ENCODE measurements around the gene HMGB3. TPM values are rescaled to one million over a fixed set of nuclear protein-coding genes. Genes with fewer than 3 reads are reported as not detected.

HMGB3 gene
- polyA plus RNA-seq, 3 donors = 3.0 to 6.4 (median 4.9) TPM

DNA sequence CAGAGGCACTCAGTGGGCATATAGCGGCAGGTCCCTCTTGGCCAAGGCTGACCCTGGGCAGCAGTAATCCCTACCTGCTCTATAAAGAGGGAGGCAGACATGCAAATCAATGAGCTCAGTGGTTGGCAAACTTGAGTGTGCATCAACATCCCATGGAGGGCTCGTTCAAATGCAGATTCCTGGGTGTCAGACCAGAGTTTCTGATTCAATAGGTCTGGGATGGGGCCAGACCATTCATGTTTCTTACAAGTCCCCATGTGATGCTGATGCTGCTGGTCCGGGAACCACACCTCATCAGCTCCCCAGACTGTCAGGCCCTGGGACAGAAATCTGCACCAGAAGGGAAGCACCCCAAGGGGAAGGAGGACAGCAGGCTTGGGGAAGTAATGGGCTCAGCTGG, 38.9 kb upstream of the HMGB3 start:
- intact Hi-C loops (cut with micrococcal nuclease) = no loop called here
- Histone ChIP-seq H2AFZ (ENCODE audit: insufficient read depth, low read depth, low read length, poor library complexity, severe bottlenecking) (no peak overlapping the region), H4K20me1 (ENCODE audit: insufficient read depth, low read length) (no peaks in the 10 kb centered on the region), H3K27me3 (ENCODE audit: control insufficient read depth in 2 of 2, insufficient read depth in 2 of 2, low read length in 2 of 2) (no peaks in the 10 kb centered on the region), H3K4me3 (replicated peaks in 1 of 3; ENCODE audit: low read depth in 2 of 3, low read length in 3 of 3) (no peak overlapping the region), H3K9ac (ENCODE audit: insufficient read depth, low read length, poor library complexity, severe bottlenecking) (no peak overlapping the region), H3K79me2 (ENCODE audit: insufficient read depth, low read length) (no peaks in the 10 kb centered on the region), H3K4me1 (ENCODE audit: control insufficient read depth in 1 of 2, insufficient read depth in 2 of 2, low read length in 2 of 2) (no peaks in the 10 kb centered on the region), H3K36me3 (replicated peaks in 1 of 2; ENCODE audit: control insufficient read depth in 1 of 2, insufficient read depth in 2 of 2, low read length in 2 of 2) (no peaks in the 10 kb centered on the region), H3K27ac (ENCODE audit: low read depth in 1 of 2, low read length in 2 of 2) (no peak overlapping the region), H3K4me2 (replicated peaks; ENCODE audit: extremely low read depth, low read length, poor library complexity, severe bottlenecking) (no peak overlapping the region), H3K9me3 (replicated peaks in 1 of 2; ENCODE audit: control insufficient read depth in 1 of 2, insufficient read depth in 1 of 2, low read length in 2 of 2) (no peaks in the 10 kb centered on the region)
- H3K4me3 Mint-ChIP-seq = no peak overlapping the region
- TF ChIP-seq, protein P1, sequence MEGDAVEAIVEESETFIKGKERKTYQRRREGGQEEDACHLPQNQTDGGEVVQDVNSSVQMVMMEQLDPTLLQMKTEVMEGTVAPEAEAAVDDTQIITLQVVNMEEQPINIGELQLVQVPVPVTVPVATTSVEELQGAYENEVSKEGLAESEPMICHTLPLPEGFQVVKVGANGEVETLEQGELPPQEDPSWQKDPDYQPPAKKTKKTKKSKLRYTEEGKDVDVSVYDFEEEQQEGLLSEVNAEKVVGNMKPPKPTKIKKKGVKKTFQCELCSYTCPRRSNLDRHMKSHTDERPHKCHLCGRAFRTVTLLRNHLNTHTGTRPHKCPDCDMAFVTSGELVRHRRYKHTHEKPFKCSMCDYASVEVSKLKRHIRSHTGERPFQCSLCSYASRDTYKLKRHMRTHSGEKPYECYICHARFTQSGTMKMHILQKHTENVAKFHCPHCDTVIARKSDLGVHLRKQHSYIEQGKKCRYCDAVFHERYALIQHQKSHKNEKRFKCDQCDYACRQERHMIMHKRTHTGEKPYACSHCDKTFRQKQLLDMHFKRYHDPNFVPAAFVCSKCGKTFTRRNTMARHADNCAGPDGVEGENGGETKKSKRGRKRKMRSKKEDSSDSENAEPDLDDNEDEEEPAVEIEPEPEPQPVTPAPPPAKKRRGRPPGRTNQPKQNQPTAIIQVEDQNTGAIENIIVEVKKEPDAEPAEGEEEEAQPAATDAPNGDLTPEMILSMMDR (IDR thresholded peaks at IDR 0.05) = no peak
- H3K27me3 Mint-ChIP-seq (ENCODE audit: low read depth in 3 of 3) = peaks cover 3 to 8% (median 5%) of the 10 kb centered on the region in 3 donors
- WGBS (ENCODE audit: insufficient coverage) = no CpG with 5 or more reads among the region's 3 CpGs
- no peaks in the 10 kb centered on the region for H3K4me1 Mint-ChIP-seq
- no peak overlapping the region for H3K27ac Mint-ChIP-seq
- no peaks in the 10 kb centered on the region for H3K36me3 Mint-ChIP-seq
- H3K9me3 Mint-ChIP-seq = no peaks in the 10 kb centered on the region
- DNase-seq = no peak

DNA sequence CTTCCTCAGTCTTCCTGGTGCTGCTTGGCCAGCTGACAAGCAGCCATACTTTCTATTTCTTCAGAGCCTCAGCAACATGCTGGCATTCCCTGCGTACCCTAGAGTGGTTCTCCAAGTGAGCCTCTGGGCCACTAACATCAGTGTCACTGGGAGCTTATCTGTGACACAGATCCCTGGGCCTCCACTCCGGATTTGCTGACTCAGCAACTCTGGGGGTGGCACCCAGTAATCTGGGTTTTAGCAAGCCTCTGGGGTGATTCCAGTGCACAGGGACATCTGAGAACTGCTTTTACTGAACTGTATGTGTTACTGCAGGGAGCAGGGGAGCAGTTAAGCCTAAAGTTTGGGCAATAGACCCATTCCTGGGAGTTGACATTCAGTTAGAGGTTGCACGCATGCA, 28.2 kb upstream of the HMGB3 start:
- intact Hi-C loops (cut with micrococcal nuclease) = no loop called here
- H3K36me3 ChIP-seq (replicated peaks in 1 of 2; ENCODE audit: control insufficient read depth in 1 of 2, insufficient read depth in 2 of 2, low read length in 2 of 2) = no peaks in the 10 kb centered on the region
- no peaks in the 10 kb centered on the region for H3K27me3 ChIP-seq (ENCODE audit: control insufficient read depth in 2 of 2, insufficient read depth in 2 of 2, low read length in 2 of 2)
- H2AFZ ChIP-seq (ENCODE audit: insufficient read depth, low read depth, low read length, poor library complexity, severe bottlenecking) = no peak overlapping the region
- no peaks in the 10 kb centered on the region for H3K9me3 ChIP-seq (replicated peaks in 1 of 2; ENCODE audit: control insufficient read depth in 1 of 2, insufficient read depth in 1 of 2, low read length in 2 of 2)
- Mint-ChIP-seq H3K9me3 (peaks cover 0 to 6% (median 0%) of the 10 kb centered on the region in 7 donors), H3K4me3 (no peak overlapping the region), H3K4me1 (peaks cover 3% of the 10 kb centered on the region), H3K27me3 (ENCODE audit: low read depth in 3 of 3) (peaks cover 0 to 5% (median 1%) of the 10 kb centered on the region in 3 donors), H3K36me3 (no peaks in the 10 kb centered on the region), H3K27ac (no peak overlapping the region)
- no peak overlapping the region for H3K4me2 ChIP-seq (replicated peaks; ENCODE audit: extremely low read depth, low read length, poor library complexity, severe bottlenecking)
- no peak overlapping the region for H3K27ac ChIP-seq (ENCODE audit: low read depth in 1 of 2, low read length in 2 of 2)
- 89% methylated on average over 1 of the region's 3 CpGs for WGBS (ENCODE audit: insufficient coverage)
- no peak overlapping the region for H3K4me3 ChIP-seq (replicated peaks in 1 of 3; ENCODE audit: low read depth in 2 of 3, low read length in 3 of 3)
- no peaks in the 10 kb centered on the region for H4K20me1 ChIP-seq (ENCODE audit: insufficient read depth, low read length)
- no peaks in the 10 kb centered on the region for H3K79me2 ChIP-seq (ENCODE audit: insufficient read depth, low read length)
- DNase-seq = no peak
- no peaks in the 10 kb centered on the region for H3K4me1 ChIP-seq (ENCODE audit: control insufficient read depth in 1 of 2, insufficient read depth in 2 of 2, low read length in 2 of 2)
- TF ChIP-seq, protein P1 (IDR thresholded peaks at IDR 0.05) = no peak
- no peak overlapping the region for H3K9ac ChIP-seq (ENCODE audit: insufficient read depth, low read length, poor library complexity, severe bottlenecking)

Measured in CD14-positive monocyte (primary cell).